CD4-positive, alpha-beta memory T cell (primary cell): ENCODE results near the gene CRYL1. TPM values are rescaled to one million over a fixed set of nuclear protein-coding genes. Genes with fewer than 3 reads are reported as not detected.

ENCODE experiments used
- CTCF ChIA-PET: fragments of 350-600 bp; sonication (Branson Sonifier 250); formaldehyde crosslinking; loops from one replicate; lab custom pipeline; 2021; ENCODE audit warnings: inconsistent platforms; ENCODE audit not compliant: partially characterized antibody; lab: Charles Lee
- POLR2A ChIA-PET: fragments of 350-600 bp; sonication (Branson Sonifier 250); formaldehyde crosslinking; loops from one replicate; lab custom pipeline; 2021; ENCODE audit not compliant: partially characterized antibody; lab: Charles Lee
- DNase-seq, 5 donors: peaks; one replicate each; pipeline versions ENCODE4 v3.0.0 to v3.0.0-alpha.2; 2020 to 2022; ENCODE audit warnings: mixed read lengths in 1 of 5
- H3K27ac ChIP-seq: one replicate; pipeline ENCODE4 v1.7.0; 2013; ENCODE audit warnings: low read depth, low read length
- H3K27me3 ChIP-seq: 2 replicates; pipeline ENCODE4 v1.7.0; 2013; ENCODE audit warnings: mild to moderate bottlenecking, low read length, moderate library complexity; ENCODE audit not compliant: insufficient read depth
- H3K36me3 ChIP-seq: 2 replicates; pipeline ENCODE4 v1.7.0; 2013; ENCODE audit warnings: mild to moderate bottlenecking, low read length, moderate library complexity; ENCODE audit not compliant: insufficient read depth
- H3K4me1 ChIP-seq: 2 replicates; pipeline ENCODE4 v1.7.0; 2013; ENCODE audit warnings: mild to moderate bottlenecking, low read length, moderate library complexity; ENCODE audit not compliant: insufficient read depth
- H3K4me3 ChIP-seq, 2 donors: one replicate each; pipeline ENCODE4 v1.7.0; 2013; ENCODE audit warnings: low read length in 2 of 2, mild to moderate bottlenecking in 1 of 2
- H3K9me3 ChIP-seq, 2 donors: one replicate each; pipeline ENCODE4 v1.7.0; 2013; ENCODE audit warnings: low read length in 2 of 2, control low read depth in 1 of 2; ENCODE audit not compliant: control insufficient read depth in 1 of 2
- H3K27ac Mint-ChIP-seq, 7 donors: one replicate each; pipeline ENCODE4 v1.8.0; 2020 to 2021; ENCODE audit warnings: mixed read lengths in 7 of 7, mild to moderate bottlenecking in 6 of 7, inconsistent platforms in 3 of 7, moderate library complexity in 3 of 7
- H3K27me3 Mint-ChIP-seq, 2 donors: one replicate each; pipeline ENCODE4 v1.8.0; 2020 to 2021; ENCODE audit warnings: mixed read lengths in 2 of 2
- H3K36me3 Mint-ChIP-seq, 2 donors: one replicate each; pipeline ENCODE4 v1.8.0; 2020 to 2021; ENCODE audit warnings: mixed read lengths in 2 of 2, inconsistent platforms in 1 of 2, mild to moderate bottlenecking in 1 of 2
- H3K4me1 Mint-ChIP-seq, 4 donors: one replicate each; pipeline ENCODE4 v1.8.0; 2020 to 2021; ENCODE audit warnings: mixed read lengths in 4 of 4, mild to moderate bottlenecking in 1 of 4
- H3K4me3 Mint-ChIP-seq, 8 donors: one replicate each; pipeline ENCODE4 v1.8.0; 2020 to 2021; ENCODE audit warnings: mixed read lengths in 8 of 8, mild to moderate bottlenecking in 7 of 8, moderate library complexity in 6 of 8, inconsistent platforms in 3 of 8
- H3K9me3 Mint-ChIP-seq, 8 donors: one replicate each; pipeline ENCODE4 v1.8.0; 2020 to 2021; ENCODE audit warnings: mixed read lengths in 8 of 8, mild to moderate bottlenecking in 5 of 8, inconsistent platforms in 3 of 8, moderate library complexity in 1 of 8
- intact Hi-C: fragments of 100-400 bp; cut with micrococcal nuclease; formaldehyde crosslinking; loops from one replicate; pipeline ENCODE4 v1.15.1; 2023
- microRNA-seq: library from miRNA; unstranded; fragments of <30 nt; microRNA quantifications from one replicate; pipeline ENCODE4 v1.2.0, GENCODE V29; 2021; ENCODE audit warnings: borderline replicate concordance, borderline number of aligned reads, borderline microRNAs expressed, mixed read lengths
- polyA plus RNA-seq, 2 donors: library from polyadenylated mRNA; unstranded; fragments of 300-500 nt; fragmentation: Illumina TruSeq; gene quantifications; one replicate each; pipeline ENCODE4 v1.2.3, GENCODE V29; 2021
- total RNA-seq, 2 experiments: library from RNA; stranded (reverse); gene quantifications; one replicate each; pipeline ENCODE4 v1.2.3, GENCODE V29; 2021

Gene CRYL1
- total and polyA plus RNA-seq, 4 experiments from 2014 or later, result 18.1 to 59.1 (median 31.1) TPM

GRCh38 chr13:20359335-20359734, 166.3 kb downstream of the CRYL1 start:
- Mint-ChIP-seq H3K27ac (no peak overlapping the region), H3K36me3 (no peaks in the 10 kb centered on the region), H3K9me3 (no peaks in the 10 kb centered on the region), H3K4me3 (no peak overlapping the region), H3K4me1 (peaks cover 0 to 9% (median 0%) of the 10 kb centered on the region in 4 donors), H3K27me3 (peaks cover 0 to 14% of the 10 kb centered on the region in 2 donors)
- no peaks in the 10 kb centered on the region for H3K4me1 ChIP-seq
- CTCF ChIA-PET, result no interaction called here
- H3K4me3 ChIP-seq, result no peak overlapping the region
- no peak for DNase-seq
- intact Hi-C loops, result no loop called here
- no peaks in the 10 kb centered on the region for H3K36me3 ChIP-seq
- POLR2A ChIA-PET, result no interaction called here
- H3K9me3 ChIP-seq, result no peaks in the 10 kb centered on the region
- H3K27me3 ChIP-seq, result no peaks in the 10 kb centered on the region
- no peak overlapping the region for H3K27ac ChIP-seq

- H3K27ac ChIP-seq, result no peak overlapping the region
- Mint-ChIP-seq H3K36me3 (no peaks in the 10 kb centered on the region), H3K27me3 (peaks cover 0 to 7% of the 10 kb centered on the region in 2 donors), H3K27ac (no peak overlapping the region), H3K4me3 (no peak overlapping the region), H3K9me3 (no peaks in the 10 kb centered on the region), H3K4me1 (peaks cover 0 to 8% (median under 1%) of the 10 kb centered on the region in 4 donors)
- H3K9me3 ChIP-seq, result no peaks in the 10 kb centered on the region
- H3K4me1 ChIP-seq, result no peaks in the 10 kb centered on the region
- H3K4me3 ChIP-seq, result no peak overlapping the region
- ChIA-PET POLR2A (no interaction called here), CTCF (no interaction called here)
- intact Hi-C loops, result no loop called here
- no peak for DNase-seq
- no peaks in the 10 kb centered on the region for H3K36me3 ChIP-seq
- H3K27me3 ChIP-seq, result no peaks in the 10 kb centered on the region
Observed at GRCh38 chr13:20358022-20358421, 167.6 kb downstream of the CRYL1 start.

GRCh38 chr13:20356444-20356843, 169.2 kb downstream of the CRYL1 start:
- no peak overlapping the region for H3K4me3 ChIP-seq
- DNase-seq, result no peak
- H3K27ac ChIP-seq, result no peak overlapping the region
- H3K9me3 Mint-ChIP-seq, result no peaks in the 10 kb centered on the region
- no peaks in the 10 kb centered on the region for H3K27me3 Mint-ChIP-seq
- intact Hi-C loops, result no loop called here
- H3K4me1 Mint-ChIP-seq, result peaks cover 0 to 2% (median 0%) of the 10 kb centered on the region in 4 donors
- H3K27ac Mint-ChIP-seq, result no peak overlapping the region
- H3K4me3 Mint-ChIP-seq, result no peak overlapping the region
- POLR2A ChIA-PET, result no interaction called here
- H3K36me3 ChIP-seq, result no peaks in the 10 kb centered on the region
- no peaks in the 10 kb centered on the region for H3K9me3 ChIP-seq
- H3K27me3 ChIP-seq, result no peaks in the 10 kb centered on the region
- H3K4me1 ChIP-seq, result no peaks in the 10 kb centered on the region
- H3K36me3 Mint-ChIP-seq, result no peaks in the 10 kb centered on the region
- CTCF ChIA-PET, result no interaction called here

GRCh38 chr13:20354722-20355121, 170.9 kb downstream of the CRYL1 start:
- H3K4me3 Mint-ChIP-seq, result no peak overlapping the region
- Histone ChIP-seq H3K4me1 (no peaks in the 10 kb centered on the region), H3K27me3 (no peaks in the 10 kb centered on the region), H3K4me3 (no peak overlapping the region), H3K36me3 (no peaks in the 10 kb centered on the region), H3K27ac (no peak overlapping the region), H3K9me3 (no peaks in the 10 kb centered on the region)
- DNase-seq, result no peak
- intact Hi-C loops, result no loop called here
- H3K36me3 Mint-ChIP-seq, result no peaks in the 10 kb centered on the region
- peaks cover 0 to 2% (median 0%) of the 10 kb centered on the region in 4 donors for H3K4me1 Mint-ChIP-seq
- H3K27ac Mint-ChIP-seq, result no peak overlapping the region
- no peaks in the 10 kb centered on the region for H3K9me3 Mint-ChIP-seq
- ChIA-PET CTCF (no interaction called here), POLR2A (no interaction called here)
- H3K27me3 Mint-ChIP-seq, result no peaks in the 10 kb centered on the region

GRCh38 chr13:20353973-20354372, 171.7 kb downstream of the CRYL1 start:
- CTCF ChIA-PET, result interaction anchor here (0.7 kb wide), 1 partner anchor 68 kb away, joined by 3 read pairs; no protein-coding TSS in a partner anchor
- H3K27ac Mint-ChIP-seq, result no peak overlapping the region
- no peak overlapping the region for H3K4me3 Mint-ChIP-seq
- H3K27ac ChIP-seq, result no peak overlapping the region
- H3K4me3 ChIP-seq, result no peak overlapping the region
- H3K4me1 ChIP-seq, result no peaks in the 10 kb centered on the region
- H3K27me3 Mint-ChIP-seq, result no peaks in the 10 kb centered on the region
- H3K9me3 Mint-ChIP-seq, result no peaks in the 10 kb centered on the region
- H3K27me3 ChIP-seq, result no peaks in the 10 kb centered on the region
- DNase-seq, result no peak
- no peaks in the 10 kb centered on the region for H3K9me3 ChIP-seq
- POLR2A ChIA-PET, result no interaction called here
- no peaks in the 10 kb centered on the region for H3K36me3 ChIP-seq
- H3K36me3 Mint-ChIP-seq, result no peaks in the 10 kb centered on the region
- H3K4me1 Mint-ChIP-seq, result peaks cover 0 to 2% (median 0%) of the 10 kb centered on the region in 4 donors
- intact Hi-C loops, result no loop called here

Small RNA genes within 50 kb of the gene (microRNA-seq; reads per million reads assigned to microRNA genes)
- not detected for gene MIR4499

Other genes with a start within 250 kb of the CRYL1 start
- gene IFT88, start 41.3 kb upstream of the CRYL1 start, total RNA-seq, result 1 to 10 TPM; 8.3 to 9.8 TPM
- 1 to 10 TPM; 5.0 to 7.8 TPM for gene IFT88, start 41.3 kb upstream of the CRYL1 start, polyA plus RNA-seq
- gene IL17D, start 177.8 kb upstream of the CRYL1 start, total RNA-seq, result not detected
- not detected for gene IL17D, start 177.8 kb upstream of the CRYL1 start, polyA plus RNA-seq
- 1 to 10 TPM; 8.1 TPM for gene EEF1AKMT1, start 248.1 kb upstream of the CRYL1 start, total RNA-seq
- 10 to 100 TPM; 12.2 to 16.2 TPM for gene EEF1AKMT1, start 248.1 kb upstream of the CRYL1 start, polyA plus RNA-seq